GM21576 (cell line): ENCODE measurements around the gene METAP1D.

Experiments used
- ATAC-seq: cut with Tn5 transposase; IDR thresholded peaks from one replicate; pipeline ENCODE4 v1.9.1; 2021; ENCODE audit warnings: mild to moderate bottlenecking, moderate library complexity; ENCODE audit not compliant: unreplicated experiment

Gene METAP1D

GRCh38 chr2:172129404-172129803 lies 129.7 kb downstream of the METAP1D start:
- no peak for ATAC-seq
